Measurements from ENCODE around the gene CLMN.

GRCh38 chr14:95153866-95154265, 165.8 kb downstream of the CLMN start:
- TF ChIP-seq EZH2 (IDR thresholded peaks at IDR 0.05; ENCODE audit: insufficient read depth, poor library complexity, severe bottlenecking) (no peak), EZH2phosphoT487 (IDR thresholded peaks at IDR 0.05; ENCODE audit: insufficient read depth, low read depth) (no peak)

All from GM23248 (cell line).